Neural progenitor cell (in vitro differentiated cells): ENCODE data around the gene CBX1.

ENCODE experiments used
- CTCF ChIP-seq: fragments of 200-600 bp; sonication (generic); IDR thresholded peaks from 2 replicates; pipeline ENCODE4 v1.5.1; 2017; ENCODE audit warnings: antibody characterized with exemption, mild to moderate bottlenecking
- EZH2 ChIP-seq: fragments of 200-600 bp; sonication (generic); IDR thresholded peaks from 2 replicates; pipeline ENCODE4 v1.6.1; 2017; ENCODE audit warnings: antibody characterized with exemption, mild to moderate bottlenecking, moderate library complexity
- EZH2phosphoT487 ChIP-seq: fragments of 200-600 bp; sonication (generic); IDR thresholded peaks from 2 replicates; pipeline ENCODE4 v1.6.1; 2017; ENCODE audit warnings: antibody characterized with exemption

GRCh38 chr17:48026502-48027321 is 74.6 kb downstream of the CBX1 start:
- peak; percentile 86 for TF ChIP-seq CTCF
- TF ChIP-seq EZH2phosphoT487 = no peak
- TF ChIP-seq EZH2 = peak; percentile 12
